Medulla oblongata (tissue), 1 donor: ENCODE measurements around the gene APOBEC4.

ENCODE experiments used
- DNase-seq: peaks from one replicate; pipeline ENCODE4 v3.0.0-alpha.2; 2015; ENCODE audit errors: extremely low spot score

The APOBEC4 gene

GRCh38 chr1:183602510-183602909 is 50.6 kb downstream of the APOBEC4 start:
- DNase-seq = no peak

- no peak for DNase-seq
Measured at GRCh38 chr1:183600634-183601033, 52.5 kb downstream of the APOBEC4 start.

- no peak for DNase-seq
Measured at GRCh38 chr1:183600136-183600535, 53.0 kb downstream of the APOBEC4 start.

GRCh38 chr1:183598386-183598785 is 54.7 kb downstream of the APOBEC4 start:
- DNase-seq = peak; percentile 48

GRCh38 chr1:183597656-183598347 is 55.3 kb downstream of the APOBEC4 start:
- DNase-seq = peak; percentile 37

GRCh38 chr1:183596500-183596899 is 56.6 kb downstream of the APOBEC4 start:
- no peak for DNase-seq
